WTC11 (cell line): ENCODE results near the gene CTNNA2. TPM values are rescaled to one million over a fixed set of nuclear protein-coding genes. Genes with fewer than 3 reads are reported as not detected.

ENCODE experiments used
- ATAC-seq: fragments of 200-7000 bp; cut with Tn5 transposase; 2 replicates; pipeline ENCODE4 v1.10.0; 2021; ENCODE audit warnings: mild to moderate bottlenecking, moderate library complexity
- CTCF ChIA-PET: fragments of 300-600 bp; sonication (Branson Sonifier 250); formaldehyde crosslinking; loops from one replicate; lab custom pipeline; 2021; ENCODE audit warnings: antibody characterized with exemption; lab: Charles Lee
- POLR2A ChIA-PET: fragments of 350-600 bp; sonication (Branson Sonifier 250); formaldehyde crosslinking; loops from one replicate; lab custom pipeline; 2021; ENCODE audit warnings: antibody characterized with exemption; lab: Charles Lee
- DNase-seq: peaks from one replicate; pipeline ENCODE4 v3.0.0; 2021; ENCODE audit warnings: low spot score
- H3K27ac Mint-ChIP-seq: 2 replicates; pipeline ENCODE4 v1.8.0; 2021; ENCODE audit warnings: mixed read lengths
- H3K27me3 Mint-ChIP-seq: 2 replicates; pipeline ENCODE4 v1.8.0; 2021; ENCODE audit warnings: low read depth, mild to moderate bottlenecking, moderate library complexity, mixed read lengths
- H3K36me3 Mint-ChIP-seq: 2 replicates; pipeline ENCODE4 v1.8.0; 2021; ENCODE audit warnings: mixed read lengths
- H3K4me1 Mint-ChIP-seq: 2 replicates; pipeline ENCODE4 v1.8.0; 2022; ENCODE audit warnings: mixed read lengths
- H3K4me3 Mint-ChIP-seq: 2 replicates; pipeline ENCODE4 v1.8.0; 2021; ENCODE audit warnings: mild to moderate bottlenecking, moderate library complexity, mixed read lengths
- H3K9me3 Mint-ChIP-seq: 2 replicates; pipeline ENCODE4 v1.8.0; 2021; ENCODE audit warnings: mixed read lengths
- ATF1 ChIP-seq: sonication (generic); formaldehyde crosslinking; IDR thresholded peaks from 2 replicates; pipeline ENCODE4 v1.8.1; 2023; ENCODE audit warnings: mild to moderate bottlenecking, moderate library complexity, missing genetic modification reagents
- CBFB ChIP-seq: sonication (generic); formaldehyde crosslinking; IDR thresholded peaks from 2 replicates; pipeline ENCODE4 v1.8.1; 2022; ENCODE audit warnings: mild to moderate bottlenecking, low read depth, missing genetic modification reagents
- CDX4 ChIP-seq: fragments of 250-450 bp; sonication (Bioruptor Pico); IDR thresholded peaks from 2 replicates; pipeline ENCODE4 v1.9.0; 2021; ENCODE audit warnings: moderate library complexity, mild to moderate bottlenecking, inconsistent platforms, borderline replicate concordance
- E2F4 ChIP-seq: sonication (generic); formaldehyde crosslinking; IDR thresholded peaks from 2 replicates; pipeline ENCODE4 v1.8.1; 2022; ENCODE audit warnings: low read depth, mild to moderate bottlenecking, moderate library complexity, missing genetic modification reagents, borderline replicate concordance
- EMX1 ChIP-seq: fragments of 250-450 bp; sonication (Bioruptor Pico); IDR thresholded peaks from 2 replicates; pipeline ENCODE4 v1.8.0; 2021; ENCODE audit warnings: mild to moderate bottlenecking
- GABPB1 ChIP-seq: sonication (generic); formaldehyde crosslinking; IDR thresholded peaks from 2 replicates; pipeline ENCODE4 v1.8.1; 2023; ENCODE audit warnings: mild to moderate bottlenecking, missing genetic modification reagents
- IRF1 ChIP-seq: sonication (generic); formaldehyde crosslinking; IDR thresholded peaks from 2 replicates; pipeline ENCODE4 v1.8.0; 2023; ENCODE audit warnings: missing genetic modification reagents
- JAZF1 ChIP-seq: fragments of 250-450 bp; sonication (Bioruptor Pico); IDR thresholded peaks from 2 replicates; pipeline ENCODE4 v1.9.0; 2021; ENCODE audit warnings: moderate library complexity, mild to moderate bottlenecking, inconsistent platforms
- MXD4 ChIP-seq: fragments of 250-450 bp; sonication (Bioruptor Pico); IDR thresholded peaks from 2 replicates; pipeline ENCODE4 v1.8.0; 2021; ENCODE audit warnings: mild to moderate bottlenecking, moderate library complexity, borderline replicate concordance
- NR2C2 ChIP-seq: sonication (generic); formaldehyde crosslinking; IDR thresholded peaks from 2 replicates; pipeline ENCODE4 v1.8.0; 2022; ENCODE audit warnings: mild to moderate bottlenecking, missing genetic modification reagents
- PRRX2 ChIP-seq: fragments of 250-450 bp; sonication (Bioruptor Pico); IDR thresholded peaks from 2 replicates; pipeline ENCODE4 v1.8.0; 2021; ENCODE audit warnings: mild to moderate bottlenecking
- TCF7 ChIP-seq: sonication (generic); formaldehyde crosslinking; IDR thresholded peaks from 2 replicates; pipeline ENCODE4 v1.8.0; 2022; ENCODE audit warnings: mild to moderate bottlenecking, low read depth, missing genetic modification reagents, moderate library complexity
- TEAD4 ChIP-seq: sonication (generic); formaldehyde crosslinking; IDR thresholded peaks from 2 replicates; pipeline ENCODE4 v1.8.0; 2022; ENCODE audit warnings: mild to moderate bottlenecking, missing genetic modification reagents
- TP53 ChIP-seq: sonication (generic); formaldehyde crosslinking; IDR thresholded peaks from 2 replicates; pipeline ENCODE4 v1.8.1; 2023; ENCODE audit warnings: mild to moderate bottlenecking, missing genetic modification reagents
- ZNF138 ChIP-seq: sonication (generic); formaldehyde crosslinking; conservative IDR thresholded peaks from 2 replicates; pipeline ENCODE4 v1.8.1; 2022; ENCODE audit warnings: mild to moderate bottlenecking, moderate library complexity, missing genetic modification reagents
- ZNF232 ChIP-seq: sonication (generic); formaldehyde crosslinking; IDR thresholded peaks from 2 replicates; pipeline ENCODE4 v1.8.0; 2022; ENCODE audit warnings: mild to moderate bottlenecking, missing genetic modification reagents
- ZNF263 ChIP-seq: sonication (generic); formaldehyde crosslinking; IDR thresholded peaks from 2 replicates; pipeline ENCODE4 v1.8.1; 2022; ENCODE audit warnings: low read depth, mild to moderate bottlenecking, moderate library complexity, missing genetic modification reagents
- ZNF317 ChIP-seq: sonication (generic); formaldehyde crosslinking; IDR thresholded peaks from 2 replicates; pipeline ENCODE4 v1.8.1; 2023; ENCODE audit warnings: low read depth, mild to moderate bottlenecking, moderate library complexity, missing genetic modification reagents, borderline replicate concordance
- total RNA-seq: library from RNA; stranded (reverse); gene quantifications from 3 replicates; pipeline ENCODE4 v1.2.3, GENCODE V29; 2021

Gene CTNNA2
- total RNA-seq, 1 experiment from 2014 or later, result 3.8 TPM

GRCh38 chr2:80105015-80105640 lies 592.3 kb downstream of the CTNNA2 start:
- DNase-seq (no peak), ATAC-seq (no peak)
- Mint-ChIP-seq H3K36me3 (peaks cover 7% of the 10 kb centered on the region), H3K27me3 (peaks cover 2% of the 10 kb centered on the region), H3K4me3 (no peak overlapping the region), H3K27ac (no peak overlapping the region), H3K4me1 (no peaks in the 10 kb centered on the region), H3K9me3 (peaks cover 17% of the 10 kb centered on the region)
- CTCF ChIA-PET, result no interaction called here
- POLR2A ChIA-PET, result no interaction called here
- TF ChIP-seq NR2C2 (CRISPR knock-in tag) (no peak), IRF1 (CRISPR knock-in tag) (no peak), TP53 (CRISPR knock-in tag) (no peak), ZNF232 (CRISPR knock-in tag) (no peak), ZNF138 (CRISPR knock-in tag) (no peak)

- TF ChIP-seq MXD4 (CRISPR knock-in tag), result no peak
- no peak for TF ChIP-seq TEAD4 (CRISPR knock-in tag)
- TF ChIP-seq ZNF263 (CRISPR knock-in tag), result no peak
- no peak for TF ChIP-seq CDX4 (CRISPR knock-in tag)
- TF ChIP-seq PRRX2 (CRISPR knock-in tag), result no peak
- no peak for TF ChIP-seq JAZF1 (CRISPR knock-in tag)
- no peak for TF ChIP-seq TP53 (CRISPR knock-in tag)
- TF ChIP-seq CBFB (CRISPR knock-in tag), result no peak
- TF ChIP-seq EMX1 (CRISPR knock-in tag), result no peak
- TF ChIP-seq E2F4 (CRISPR knock-in tag), result no peak
- no peak for TF ChIP-seq TCF7 (CRISPR knock-in tag)
- no peak for TF ChIP-seq GABPB1 (CRISPR knock-in tag)
- TF ChIP-seq ZNF317, result no peak
- TF ChIP-seq ATF1 (CRISPR knock-in tag), result no peak
- TF ChIP-seq, all 79 proteins: peak for 0
- peaks cover 17% of the 10 kb centered on the region for H3K9me3 Mint-ChIP-seq
- H3K27me3 Mint-ChIP-seq, result peaks cover 2% of the 10 kb centered on the region
- peaks cover 6% of the 10 kb centered on the region for H3K36me3 Mint-ChIP-seq
- no peaks in the 10 kb centered on the region for H3K4me1 Mint-ChIP-seq
- ChIA-PET CTCF (no interaction called here), POLR2A (no interaction called here)
- H3K4me3 Mint-ChIP-seq, result no peak overlapping the region
- no peak for DNase-seq
- no peak for ATAC-seq
- no peak overlapping the region for H3K27ac Mint-ChIP-seq
These were observed 598.3 kb downstream of the CTNNA2 start for GRCh38 chr2:80111185-80111584.

- POLR2A ChIA-PET, result no interaction called here
- no peak overlapping the region for H3K27ac Mint-ChIP-seq
- peaks cover 17% of the 10 kb centered on the region for H3K9me3 Mint-ChIP-seq
- ATAC-seq, result no peak
- H3K36me3 Mint-ChIP-seq, result peaks cover 6% of the 10 kb centered on the region
- H3K27me3 Mint-ChIP-seq, result no peaks in the 10 kb centered on the region
- TF ChIP-seq TCF7 (CRISPR knock-in tag) (no peak), IRF1 (CRISPR knock-in tag) (no peak)
- CTCF ChIA-PET, result no interaction called here
- no peaks in the 10 kb centered on the region for H3K4me1 Mint-ChIP-seq
- no peak overlapping the region for H3K4me3 Mint-ChIP-seq
- no peak for DNase-seq
These were observed 599.9 kb downstream of the CTNNA2 start for GRCh38 chr2:80112790-80113189.
